GM20000 (cell line): ENCODE measurements around the gene MTMR3.
"Not testable (repeated sequence)": the region's sequence is repeated elsewhere in the genome, so short reads cannot be mapped to it uniquely, and the experiment has no call there.

Experiments
- DNase-seq: peaks from one replicate; pipeline ENCODE4 v3.0.0; 2012; ENCODE audit warnings: low spot score
- CTCF ChIP-seq: IDR thresholded peaks from 2 replicates; pipeline ENCODE4 v1.5.1; 2012; ENCODE audit warnings: mild to moderate bottlenecking, control low read depth; ENCODE audit errors: extremely low read depth, missing control alignments

Gene MTMR3

GRCh38 chr22:30048681-30049080 is 165.7 kb downstream of the MTMR3 start:
- DNase-seq = no peak
- TF ChIP-seq CTCF = no peak

- TF ChIP-seq CTCF = no peak
Observed at GRCh38 chr22:30054067-30054763, 171.2 kb downstream of the MTMR3 start.

GRCh38 chr22:30054764-30055069 is 171.7 kb downstream of the MTMR3 start:
- DNase-seq = no peak
- no peak for TF ChIP-seq CTCF

More at GRCh38 chr22:30054067-30054763, 171.2 kb downstream of the MTMR3 start:
- no peak for DNase-seq

- TF ChIP-seq CTCF = no peak
- no peak for DNase-seq
Observed at GRCh38 chr22:30056015-30056414, 173.0 kb downstream of the MTMR3 start.

GRCh38 chr22:30057375-30057774 is 174.4 kb downstream of the MTMR3 start:
- no peak for DNase-seq
- TF ChIP-seq CTCF = no peak

- DNase-seq = not testable (repeated sequence)
Observed at GRCh38 chr22:30059346-30060020, 176.5 kb downstream of the MTMR3 start.

GRCh38 chr22:30061094-30061493 is 178.1 kb downstream of the MTMR3 start:
- DNase-seq = not testable (repeated sequence)

GRCh38 chr22:30062259-30062658 is 179.3 kb downstream of the MTMR3 start:
- DNase-seq = no peak
- no peak for TF ChIP-seq CTCF
